GM12872 (cell line): ENCODE measurements around the gene SLC17A5.

ENCODE experiments used
- CTCF ChIP-seq: IDR thresholded peaks from 3 replicates; pipeline ENCODE4 v1.5.1; 2011; ENCODE audit warnings: low read depth, mild to moderate bottlenecking, low read length, moderate library complexity; ENCODE audit not compliant: insufficient read depth

SLC17A5 gene

DNA sequence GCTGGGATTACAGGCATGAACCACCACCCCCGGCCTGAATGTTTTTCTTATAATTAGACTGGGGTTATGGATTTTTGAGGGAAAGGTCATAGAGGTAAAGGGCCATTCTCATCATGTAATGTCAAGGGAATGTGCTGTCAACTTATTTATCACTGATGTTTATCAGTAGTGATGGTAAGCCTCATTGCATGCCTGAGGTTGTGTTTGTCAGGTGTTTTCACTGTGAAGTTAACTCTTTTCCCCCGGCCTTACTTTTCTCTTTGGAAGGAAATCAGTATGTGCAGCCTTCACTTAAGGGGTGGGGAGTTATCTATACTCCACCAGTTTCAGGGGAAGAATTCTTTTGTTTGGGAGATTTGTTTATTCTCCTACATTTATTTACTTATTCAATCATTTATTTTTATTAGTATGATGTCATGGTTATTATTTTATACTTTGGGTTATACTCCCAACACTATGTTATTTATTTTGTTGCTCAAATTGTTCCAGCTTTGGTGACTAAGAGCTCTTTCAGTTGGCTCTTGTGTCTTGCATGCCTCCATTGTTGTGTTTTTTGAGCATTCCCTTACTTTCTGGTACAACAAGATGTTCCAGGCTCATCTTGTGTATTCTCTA, 2.8 kb upstream of the SLC17A5 start:
- no peak for TF ChIP-seq CTCF

DNA sequence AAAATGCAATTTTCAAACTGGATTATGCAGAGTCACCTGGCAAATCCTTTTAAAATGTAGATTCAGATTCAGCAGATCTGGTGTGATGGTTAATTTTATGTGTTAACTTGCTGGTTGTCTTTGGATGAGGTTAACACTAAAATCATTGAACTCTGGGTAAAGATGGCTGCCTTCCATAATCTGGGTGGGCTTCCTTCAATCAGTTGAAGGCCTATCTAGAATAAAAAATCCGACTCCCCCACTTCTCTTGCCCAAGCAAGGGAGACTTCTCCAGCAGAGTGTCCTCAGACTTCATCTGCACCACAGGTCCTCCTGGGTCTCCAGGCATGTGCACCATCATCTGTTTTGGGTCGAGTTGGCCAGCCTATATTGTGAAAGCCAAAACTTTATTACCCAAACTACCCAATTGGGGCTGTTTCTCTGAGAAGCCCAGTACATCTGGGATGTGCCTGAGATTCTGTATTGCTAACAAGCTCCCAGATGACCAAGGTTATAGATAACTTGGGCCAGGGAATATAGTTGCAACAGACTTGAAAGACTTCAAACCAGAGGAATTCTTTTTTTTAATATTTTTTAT, 1.6 kb upstream of the SLC17A5 start:
- no peak for TF ChIP-seq CTCF

GRCh38 chr6:73652637-73653570, 888 bp downstream of the SLC17A5 start:
- peak; percentile 36; the same call in 1 of the 3 replicates for TF ChIP-seq CTCF

DNA sequence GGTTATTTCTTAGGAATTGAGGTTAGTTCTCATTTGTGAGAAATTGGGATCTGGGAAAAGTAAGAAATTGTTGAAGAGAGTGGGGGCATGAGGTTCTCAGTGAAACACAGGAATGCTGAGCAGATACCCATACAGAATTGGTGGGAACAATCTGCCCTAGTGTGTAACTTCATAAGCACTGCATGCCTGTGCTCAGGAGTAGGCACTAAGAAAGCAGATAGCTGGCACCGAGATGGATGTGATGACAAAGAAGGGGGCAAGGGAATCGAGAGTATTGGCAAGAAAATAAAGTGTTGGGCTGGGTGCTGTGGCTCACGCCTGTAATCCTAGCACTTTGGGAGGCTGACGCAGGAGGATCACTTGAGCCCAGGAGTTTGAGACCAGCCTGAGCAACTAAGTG, 4.0 kb downstream of the SLC17A5 start:
- TF ChIP-seq CTCF, result no peak

DNA sequence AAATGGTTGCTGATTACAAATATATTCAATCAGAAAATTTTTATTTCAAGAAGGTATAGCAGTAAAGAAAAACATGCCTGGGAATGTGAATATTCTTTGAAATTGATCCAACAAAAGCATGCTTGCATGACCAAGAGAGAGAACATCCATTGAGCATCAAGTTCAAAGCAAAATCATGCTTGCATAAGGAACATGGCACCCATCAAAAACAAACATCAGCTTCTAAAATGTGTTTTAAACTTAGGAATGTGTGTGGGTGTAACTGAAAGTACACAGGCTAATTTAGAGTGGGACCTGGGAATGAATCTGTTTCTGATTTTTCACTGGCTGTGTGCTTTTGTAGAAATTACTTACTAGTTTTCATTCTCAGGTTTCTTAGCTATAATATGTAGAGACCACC, 5.6 kb downstream of the SLC17A5 start:
- TF ChIP-seq CTCF, result no peak

- no peak for TF ChIP-seq CTCF
Measured at GRCh38 chr6:73644941-73645591, 8.7 kb downstream of the SLC17A5 start.

GRCh38 chr6:73644030-73644429, 9.8 kb downstream of the SLC17A5 start:
- no peak for TF ChIP-seq CTCF
